PC-3 (cell line): ENCODE data around the gene PCDHGC3. TPM values are rescaled to one million over a fixed set of nuclear protein-coding genes. Genes with fewer than 3 reads are reported as not detected.

Experiments used
- ATAC-seq: fragments of 200-7000 bp; cut with Tn5 transposase; 2 replicates; pipeline ENCODE4 v1.9.1; 2020; ENCODE audit warnings: mild to moderate bottlenecking, moderate library complexity
- BruUV-seq: library from RNA; stranded (reverse); fragments of 400-500 nt; replicated peaks from 2 replicates; lab custom pipeline; 2021; lab: Mats Ljungman, UMichigan
- CTCF ChIA-PET: fragments of 300-600 bp; sonication (Branson Sonifier 250); formaldehyde crosslinking; loops from one replicate; lab custom pipeline; 2022; ENCODE audit warnings: antibody characterized with exemption; lab: Charles Lee
- POLR2A ChIA-PET: fragments of 300-600 bp; sonication (Branson Sonifier 250); formaldehyde crosslinking; loops from one replicate; lab custom pipeline; 2022; ENCODE audit warnings: antibody characterized with exemption; ENCODE audit not compliant: unreplicated experiment; lab: Charles Lee
- DNase-seq: peaks from one replicate; pipeline ENCODE4 v3.0.0-alpha.2; 2015
- H2AFZ ChIP-seq: fragments of 300-600 bp; sonication (generic); 2 replicates; pipeline ENCODE4 v1.6.0; 2016; ENCODE audit warnings: antibody characterized with exemption, low read length
- H3F3A ChIP-seq: fragments of 300-600 bp; sonication (generic); one replicate; pipeline ENCODE4 v1.6.0; 2017; ENCODE audit warnings: antibody characterized with exemption, low read length, control low read depth, mild to moderate bottlenecking; ENCODE audit not compliant: unreplicated experiment
- H3K27ac ChIP-seq: fragments of 300-600 bp; sonication (generic); 2 replicates; pipeline ENCODE4 v1.5.1; 2016; ENCODE audit warnings: mild to moderate bottlenecking, low read length
- H3K27me3 ChIP-seq: fragments of 300-600 bp; sonication (generic); 2 replicates; pipeline ENCODE4 v1.6.1; 2016; ENCODE audit warnings: low read length, mixed read lengths
- H3K36me3 ChIP-seq: fragments of 300-600 bp; sonication (generic); 2 replicates; pipeline ENCODE4 v1.6.1; 2016; ENCODE audit warnings: low read depth, mixed run types, low read length, mixed read lengths
- H3K4me1 ChIP-seq: fragments of 300-600 bp; sonication (generic); 2 replicates; pipeline ENCODE4 v1.5.1; 2016; ENCODE audit warnings: low read length; ENCODE audit not compliant: insufficient read depth
- H3K4me2 ChIP-seq: fragments of 300-600 bp; sonication (generic); 2 replicates; pipeline ENCODE4 v1.6.0; 2016; ENCODE audit warnings: low read length
- H3K4me3 ChIP-seq: fragments of 300-600 bp; sonication (generic); 2 replicates; pipeline ENCODE4 v1.5.1; 2016; ENCODE audit warnings: mild to moderate bottlenecking, low read length, mixed read lengths
- H3K79me2 ChIP-seq: fragments of 300-600 bp; sonication (generic); 2 replicates; pipeline ENCODE4 v1.6.1; 2017; ENCODE audit warnings: low read length, mixed read lengths
- H3K9ac ChIP-seq: fragments of 300-600 bp; sonication (generic); 2 replicates; pipeline ENCODE4 v1.6.0; 2016; ENCODE audit warnings: mild to moderate bottlenecking, low read length
- H3K9me2 ChIP-seq: fragments of 300-600 bp; sonication (generic); replicated peaks from 2 replicates; pipeline ENCODE4 v1.6.1; 2016; ENCODE audit warnings: mixed run types, low read length, mixed read lengths
- H3K9me3 ChIP-seq: fragments of 300-600 bp; sonication (generic); 2 replicates; pipeline ENCODE4 v1.6.1; 2016; ENCODE audit warnings: low read length, mixed read lengths
- H4K20me1 ChIP-seq: fragments of 300-600 bp; sonication (generic); 2 replicates; pipeline ENCODE4 v1.6.1; 2016; ENCODE audit warnings: low read length, mixed read lengths
- CTCF ChIP-seq: fragments of 300-600 bp; sonication (generic); conservative IDR thresholded peaks from 2 replicates; pipeline ENCODE4 v1.5.1; 2017; ENCODE audit warnings: antibody characterized with exemption, low read depth, mild to moderate bottlenecking, low read length
- EZH2 ChIP-seq: fragments of 300-600 bp; sonication (generic); IDR thresholded peaks from one replicate; pipeline ENCODE4 v1.6.1; 2017; ENCODE audit warnings: antibody characterized with exemption, mild to moderate bottlenecking, low read length; ENCODE audit not compliant: unreplicated experiment
- EZH2phosphoT487 ChIP-seq: fragments of 300-600 bp; sonication (generic); IDR thresholded peaks from 2 replicates; pipeline ENCODE4 v1.6.1; 2018; ENCODE audit warnings: mild to moderate bottlenecking, antibody characterized with exemption, low read length, borderline replicate concordance
- intact Hi-C: fragments of 100-400 bp; cut with micrococcal nuclease; formaldehyde crosslinking; loops from 2 replicates; pipeline ENCODE4 v1.9.0; 2023
- total RNA-seq: library from RNA; depleted of rRNA; stranded (reverse); fragments of >200 nt; gene quantifications from 2 replicates; pipeline ENCODE4 v1.2.3, GENCODE V29; 2014; rRNA removed

PCDHGC3 gene
- total RNA-seq, 1 experiment from 2014 or later = 2.1 TPM

GRCh38 chr5:141527426-141527825 is 51.7 kb downstream of the PCDHGC3 start:
- H3K4me1 ChIP-seq = peaks cover 18% of the 10 kb centered on the region
- 0 out of 2 replicates have a peak, but pooled peaks cover 6% of the 10 kb centered on the region for H3K79me2 ChIP-seq
- H3K27ac ChIP-seq = no peak overlapping the region
- no peaks in the 10 kb centered on the region for H4K20me1 ChIP-seq
- BruUV-seq = no TSS peak
- H3K4me2 ChIP-seq = no peak overlapping the region
- intact Hi-C loops = no loop called here
- no peak overlapping the region for H3K4me3 ChIP-seq
- peaks cover 54% of the 10 kb centered on the region for H3K36me3 ChIP-seq
- no peaks in the 10 kb centered on the region for H3K9me2 ChIP-seq
- peaks cover 4% of the 10 kb centered on the region for H3F3A ChIP-seq
- ATAC-seq = no peak
- TF ChIP-seq CTCF (no peak), EZH2 (no peak), EZH2phosphoT487 (no peak)
- no peak overlapping the region for H3K9ac ChIP-seq
- ChIA-PET POLR2A (no interaction called here), CTCF (no interaction called here)
- no peaks in the 10 kb centered on the region for H3K9me3 ChIP-seq
- H3K27me3 ChIP-seq = no peaks in the 10 kb centered on the region
- no peak for DNase-seq
- H2AFZ ChIP-seq = no peak overlapping the region

Other genes with a start within 250 kb of the PCDHGC3 start
- gene PCDHB15, start 230.6 kb upstream of the PCDHGC3 start, total RNA-seq = not detected in 2 replicates
- 0.18 and 0.40 TPM in 2 replicates for gene SLC25A2, start 171.9 kb upstream of the PCDHGC3 start, total RNA-seq
- gene TAF7, start 155.2 kb upstream of the PCDHGC3 start, total RNA-seq = 27.6 and 32.3 TPM in 2 replicates
- 0.04 and 0.06 TPM in 2 replicates for gene PCDHGA1, start 145.5 kb upstream of the PCDHGC3 start, total RNA-seq
- not detected in 2 replicates for gene PCDHGA2, start 137.2 kb upstream of the PCDHGC3 start, total RNA-seq
- gene PCDHGA3, start 132.1 kb upstream of the PCDHGC3 start, total RNA-seq = not detected in 2 replicates
- 0.04 TPM in 1 of 2 replicates, not detected in the other for gene PCDHGB1, start 125.9 kb upstream of the PCDHGC3 start, total RNA-seq
- 0.04 TPM in 1 of 2 replicates, not detected in the other for gene PCDHGA4, start 120.9 kb upstream of the PCDHGC3 start, total RNA-seq
- gene PCDHGB2, start 116.0 kb upstream of the PCDHGC3 start, total RNA-seq = 1.4 and 2.2 TPM in 2 replicates
- gene PCDHGA5, start 111.8 kb upstream of the PCDHGC3 start, total RNA-seq = 0.98 and 2.4 TPM in 2 replicates
- gene PCDHGB3, start 105.7 kb upstream of the PCDHGC3 start, total RNA-seq = 1.2 and 1.3 TPM in 2 replicates
- gene PCDHGA6, start 102.1 kb upstream of the PCDHGC3 start, total RNA-seq = 1.3 and 1.6 TPM in 2 replicates
- gene PCDHGA7, start 93.2 kb upstream of the PCDHGC3 start, total RNA-seq = 0.51 and 0.75 TPM in 2 replicates
- gene PCDHGB4, start 88.3 kb upstream of the PCDHGC3 start, total RNA-seq = 0.73 and 1.3 TPM in 2 replicates
- gene PCDHGA8, start 83.3 kb upstream of the PCDHGC3 start, total RNA-seq = 0.23 and 0.51 TPM in 2 replicates
- gene PCDHGB5, start 78.0 kb upstream of the PCDHGC3 start, total RNA-seq = 9.0 and 10.3 TPM in 2 replicates
- 1.9 and 2.9 TPM in 2 replicates for gene PCDHGA9, start 73.2 kb upstream of the PCDHGC3 start, total RNA-seq
- 1.1 and 1.8 TPM in 2 replicates for gene PCDHGB6, start 67.9 kb upstream of the PCDHGC3 start, total RNA-seq
- gene PCDHGA10, start 63.0 kb upstream of the PCDHGC3 start, total RNA-seq = 0.23 and 0.84 TPM in 2 replicates
- 0.44 and 1.4 TPM in 2 replicates for gene PCDHGB7, start 58.3 kb upstream of the PCDHGC3 start, total RNA-seq
- 0.66 and 0.92 TPM in 2 replicates for gene PCDHGA11, start 54.9 kb upstream of the PCDHGC3 start, total RNA-seq
- gene PCDHGA12, start 45.5 kb upstream of the PCDHGC3 start, total RNA-seq = 0.11 and 0.52 TPM in 2 replicates
- 0.58 and 1.5 TPM in 2 replicates for gene PCDHGC4, start 9.1 kb downstream of the PCDHGC3 start, total RNA-seq
- 0.40 and 0.46 TPM in 2 replicates for gene PCDHGC5, start 13.1 kb downstream of the PCDHGC3 start, total RNA-seq
- gene DIAPH1, start 143.0 kb downstream of the PCDHGC3 start, total RNA-seq = 51.9 and 106 TPM in 2 replicates
- gene HDAC3, start 160.9 kb downstream of the PCDHGC3 start, total RNA-seq = 66.8 and 82.9 TPM in 2 replicates
- gene RELL2, start 161.0 kb downstream of the PCDHGC3 start, total RNA-seq = 4.1 and 5.6 TPM in 2 replicates
- gene FCHSD1, start 175.5 kb downstream of the PCDHGC3 start, total RNA-seq = 17.2 and 22.7 TPM in 2 replicates
- gene ARAP3, start 206.3 kb downstream of the PCDHGC3 start, total RNA-seq = 7.1 and 14.2 TPM in 2 replicates